NCI-H2081 treated with DMSO at 0.1 percent for 48 hours (cell line): ENCODE results near the gene CTBP1.
"Not testable (repeated sequence)": the region's sequence is repeated elsewhere in the genome, so short reads cannot be mapped to it uniquely, and the experiment has no call there.

Experiments
- DNase-seq: peaks from one replicate; lab custom pipeline; 2025; lab: John Stamatoyannopoulos, UW

The CTBP1 gene

DNA sequence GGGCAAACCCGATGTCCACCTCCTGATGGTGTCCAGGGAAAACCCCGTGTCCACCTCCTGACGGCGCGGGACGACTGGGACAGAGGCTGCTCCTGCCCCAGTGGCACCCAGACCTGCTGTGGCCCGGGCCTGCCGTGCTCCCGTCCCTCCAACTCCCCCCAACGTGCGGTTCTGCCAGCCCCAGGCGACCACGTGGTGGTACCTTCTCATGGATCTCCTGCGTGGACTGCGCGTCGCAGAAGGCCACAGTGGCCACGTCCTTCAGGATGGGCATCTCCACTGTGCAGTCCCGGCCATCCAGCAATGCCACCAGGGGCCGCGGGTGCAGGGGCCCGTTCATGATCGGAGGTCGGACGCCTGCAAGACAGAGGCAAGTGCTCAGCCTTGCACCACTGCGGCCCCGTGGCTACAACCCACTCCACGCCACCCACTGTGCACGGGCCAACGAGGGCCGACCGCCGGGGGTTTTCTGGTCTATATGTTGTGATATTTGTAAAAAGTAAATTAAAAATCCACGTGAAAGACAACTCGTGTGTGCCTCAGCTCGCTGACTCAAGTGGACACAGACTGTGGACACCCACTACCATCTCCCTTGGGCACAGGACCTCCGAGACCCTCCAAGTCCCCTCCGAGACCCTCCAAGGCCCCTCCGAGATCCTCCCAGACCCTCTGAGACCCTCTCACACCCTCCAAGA lies 10.8 kb downstream of the CTBP1 start:
- DNase-seq = no peak

GRCh38 chr4:1237261-1237660 lies 11.7 kb downstream of the CTBP1 start:
- DNase-seq = not testable (repeated sequence)

GRCh38 chr4:1236836-1237235 lies 12.1 kb downstream of the CTBP1 start:
- DNase-seq = not testable (repeated sequence)

GRCh38 chr4:1236103-1236641 lies 12.8 kb downstream of the CTBP1 start:
- DNase-seq = no peak

DNA sequence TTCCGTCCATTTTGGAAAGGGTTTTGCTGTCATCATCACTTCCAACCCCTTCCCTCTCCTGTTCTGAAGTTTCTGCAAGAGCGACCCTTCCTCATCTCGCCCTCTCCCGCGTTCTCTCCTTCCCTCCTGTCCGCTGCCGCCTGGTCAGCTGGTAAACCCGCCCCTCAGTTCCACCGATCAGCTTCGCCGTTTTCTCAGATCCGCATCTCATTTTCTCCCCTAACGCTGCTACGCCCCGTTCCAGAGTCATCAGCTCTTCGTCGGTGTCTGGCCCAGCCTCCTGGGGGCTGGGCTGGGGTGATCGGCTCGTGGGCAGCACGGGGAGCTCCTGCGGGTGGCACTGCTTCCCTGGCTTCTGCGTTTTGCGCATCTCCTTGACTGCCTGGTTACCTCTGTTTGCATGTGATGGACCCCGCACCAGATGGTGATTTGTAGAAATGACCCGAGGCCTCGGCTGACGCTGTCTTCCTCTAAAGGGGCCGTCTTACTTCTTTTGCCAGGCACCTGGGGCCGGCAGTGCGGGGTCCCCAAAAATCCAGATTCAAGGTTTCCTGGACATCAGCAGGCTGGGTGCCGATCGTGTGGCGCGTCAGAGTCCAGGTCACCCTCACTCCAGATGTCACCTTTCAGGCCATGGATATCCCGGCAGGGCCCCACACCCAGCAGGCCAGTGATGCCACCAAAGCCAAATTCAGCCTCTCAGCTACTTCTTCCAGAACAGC lies 13.4 kb downstream of the CTBP1 start:
- DNase-seq = no peak

DNA sequence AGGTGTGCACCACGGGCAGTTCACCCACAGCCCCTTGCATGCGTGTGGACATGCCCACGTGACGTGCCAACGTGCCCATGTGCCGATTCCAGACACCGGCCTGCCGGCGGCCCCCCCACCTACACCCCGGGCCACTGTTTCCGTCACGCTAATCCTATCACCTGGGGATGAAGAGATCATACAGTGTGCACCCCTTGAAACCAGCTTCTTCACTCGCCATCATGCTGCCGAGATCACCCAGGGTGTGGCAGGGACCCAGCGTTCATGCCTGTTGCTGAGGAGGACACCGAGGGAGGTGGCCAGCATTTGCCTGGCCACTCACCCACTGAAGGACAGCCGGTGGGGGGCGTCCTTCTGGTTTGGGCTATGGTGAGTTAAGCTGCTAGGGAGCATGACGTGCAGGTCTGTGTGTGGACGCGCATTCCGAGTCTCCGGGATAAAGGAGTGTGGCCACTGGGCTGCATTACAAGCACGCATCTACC lies 14.1 kb downstream of the CTBP1 start:
- DNase-seq = no peak

- DNase-seq = no peak
Measured at GRCh38 chr4:1234309-1234695, 14.6 kb downstream of the CTBP1 start.

GRCh38 chr4:1233641-1234308 lies 15.2 kb downstream of the CTBP1 start:
- DNase-seq = no peak

GRCh38 chr4:1232661-1233621 lies 16.0 kb downstream of the CTBP1 start:
- no peak for DNase-seq

DNA sequence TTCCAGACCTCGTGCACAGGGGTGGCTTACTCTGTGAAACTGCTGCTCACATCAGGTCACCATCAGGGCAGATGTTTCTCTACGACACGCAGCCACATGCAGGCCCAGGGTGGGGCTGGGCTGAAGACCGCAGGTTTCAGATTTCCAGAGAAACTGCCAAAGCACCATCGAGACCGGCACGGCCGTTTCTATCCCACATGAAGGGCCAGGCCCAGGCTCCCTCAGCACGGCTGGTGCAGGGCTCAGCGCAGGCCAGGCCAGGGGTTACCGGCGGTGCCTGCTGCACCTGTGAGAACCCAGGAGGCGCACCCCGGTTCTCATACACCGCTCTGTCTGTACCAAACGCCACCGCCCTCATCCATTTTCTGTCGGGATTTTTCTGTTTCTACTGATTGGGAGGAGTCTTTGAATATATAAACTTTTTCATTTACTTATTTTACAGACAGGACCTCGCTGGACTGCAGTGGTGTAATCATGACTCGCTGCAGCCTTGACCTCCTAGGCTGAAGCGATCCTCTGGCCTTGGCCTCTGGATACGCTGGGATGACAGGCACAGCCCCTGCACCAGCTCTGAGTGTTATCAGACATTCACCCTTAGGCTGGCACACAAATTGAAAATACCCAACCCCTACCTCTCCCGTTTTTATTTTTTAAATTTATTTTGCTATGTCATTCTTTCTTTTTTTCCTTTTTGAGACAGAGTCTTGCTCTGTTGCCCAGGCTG lies 17.1 kb downstream of the CTBP1 start:
- DNase-seq = no peak

GRCh38 chr4:1230971-1231636 lies 17.8 kb downstream of the CTBP1 start:
- no peak for DNase-seq

DNA sequence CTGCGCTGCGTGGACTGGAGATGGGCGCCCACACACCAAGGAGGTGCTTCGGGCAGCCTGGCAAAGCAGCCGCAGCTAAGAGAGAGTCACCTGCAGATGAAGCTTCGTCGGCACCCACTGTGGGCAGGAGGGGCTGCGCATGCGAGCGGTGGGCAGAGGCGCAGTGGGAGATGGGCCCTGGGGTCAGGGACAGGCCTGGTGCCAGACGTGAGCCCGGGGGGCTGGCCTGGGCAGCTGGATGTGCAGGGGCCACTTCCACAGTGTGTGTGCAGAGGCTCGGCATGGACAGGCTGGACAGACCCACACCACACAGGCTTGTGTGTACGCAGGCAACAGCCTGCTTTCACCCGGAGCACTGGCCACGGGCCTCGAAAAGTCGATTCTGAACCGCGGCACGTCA lies 18.6 kb downstream of the CTBP1 start:
- DNase-seq = no peak

GRCh38 chr4:1229117-1229849 lies 19.6 kb downstream of the CTBP1 start:
- DNase-seq = no peak

DNA sequence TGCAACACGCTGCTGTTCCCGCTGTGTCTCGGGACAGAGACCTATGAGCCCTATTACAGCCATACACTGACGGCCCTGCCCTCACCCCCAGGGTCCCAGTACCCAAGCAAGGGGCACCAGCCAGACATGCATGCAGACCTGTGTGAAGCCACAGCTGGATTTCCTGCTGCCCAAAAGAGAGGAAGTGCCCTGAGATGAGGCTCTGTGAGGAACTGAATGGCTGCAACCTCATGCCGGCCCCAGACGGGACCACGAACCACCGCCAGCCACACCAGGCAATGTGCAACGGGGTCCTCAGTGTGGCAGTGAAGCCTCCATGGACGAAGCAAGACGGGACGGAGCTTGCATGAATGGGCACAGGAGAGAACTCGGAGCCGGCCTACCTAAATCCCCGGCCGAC lies 21.1 kb downstream of the CTBP1 start:
- no peak for DNase-seq

GRCh38 chr4:1226598-1226997 lies 22.3 kb downstream of the CTBP1 start:
- no peak for DNase-seq

DNA sequence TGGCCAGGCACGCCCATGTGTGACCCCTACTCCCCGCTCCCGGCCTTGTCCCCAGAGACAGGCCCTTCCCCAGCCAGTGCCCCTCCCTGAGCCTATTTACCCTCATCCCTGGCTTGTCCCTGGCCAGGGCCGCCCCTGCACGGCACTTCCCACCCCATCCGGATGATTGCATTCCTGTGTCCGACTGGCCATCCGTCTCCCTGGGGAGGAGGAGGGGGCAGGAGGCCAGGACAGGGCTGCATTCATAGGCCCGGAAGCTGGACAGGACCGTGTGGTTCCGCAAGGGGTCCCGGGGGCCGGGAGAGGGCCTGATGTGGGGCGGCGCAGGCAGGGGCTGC lies 22.8 kb downstream of the CTBP1 start:
- no peak for DNase-seq

DNA sequence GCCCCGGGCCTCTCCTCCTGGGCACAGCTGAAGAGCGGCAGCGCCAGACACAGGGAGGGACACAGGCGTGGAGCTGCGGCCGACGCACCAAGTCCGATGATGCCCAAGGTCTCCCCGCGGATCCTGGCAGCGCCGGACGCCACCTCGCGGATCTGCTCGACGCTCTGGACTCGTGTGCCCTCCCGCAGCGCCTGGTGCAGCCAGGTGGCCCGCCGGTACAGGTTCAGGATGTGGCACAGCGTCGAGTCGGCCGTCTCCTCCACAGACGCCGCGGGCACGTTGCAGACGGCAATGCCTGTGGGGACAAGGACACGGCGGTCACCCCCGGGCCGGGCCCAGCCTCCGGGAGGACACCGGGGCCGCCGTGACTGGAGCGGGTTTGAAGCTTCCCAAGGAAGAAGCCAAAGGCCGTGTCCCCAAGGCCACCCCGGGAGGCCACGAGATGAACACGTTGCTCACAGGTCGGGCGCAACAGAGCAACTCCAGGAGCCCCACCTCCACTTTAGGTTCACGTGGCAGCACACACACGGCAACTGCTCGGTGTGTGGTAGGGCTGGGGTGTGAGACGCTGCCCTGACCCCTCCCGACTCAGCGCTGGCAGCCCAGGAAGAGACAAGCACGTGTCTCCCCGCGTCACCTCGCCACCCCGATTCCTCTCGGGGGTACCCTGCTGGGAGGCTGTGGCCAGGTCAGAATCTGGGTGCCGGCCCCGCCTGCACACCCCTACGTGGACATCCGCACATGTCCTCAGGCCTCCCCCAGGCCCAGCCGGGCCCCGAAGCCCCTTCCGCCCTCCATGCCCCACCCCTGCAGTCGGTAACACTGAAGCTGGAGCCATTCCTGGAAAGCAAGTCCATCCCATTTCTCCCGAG lies 23.4 kb downstream of the CTBP1 start:
- DNase-seq = no peak

- DNase-seq = no peak
Measured at GRCh38 chr4:1223841-1224809, 24.8 kb downstream of the CTBP1 start.
